DOHH2 (cell line): Measurements from ENCODE around the gene CPA5.
"Not testable (repeated sequence)": the region's sequence is repeated elsewhere in the genome, so short reads cannot be mapped to it uniquely, and the experiment has no call there.

Experiments used
- H3F3A ChIP-seq: fragments of 200-600 bp; sonication (generic), shearing (Covaris generic); 2 replicates; pipeline ENCODE4 v1.6.0; 2016; ENCODE audit warnings: antibody characterized with exemption, mild to moderate bottlenecking; ENCODE audit not compliant: control insufficient read depth, insufficient read depth
- H3K27ac ChIP-seq: fragments of 200-600 bp; sonication (generic); 2 replicates; pipeline ENCODE4 v1.5.1; 2014; ENCODE audit warnings: low read depth, mild to moderate bottlenecking, low read length, moderate library complexity
- H3K27me3 ChIP-seq: fragments of 200-600 bp; sonication (generic); 2 replicates; pipeline ENCODE4 v1.6.1; 2014; ENCODE audit warnings: mild to moderate bottlenecking, low read length, mixed read lengths; ENCODE audit not compliant: control insufficient read depth
- H3K36me3 ChIP-seq: fragments of 200-600 bp; sonication (generic); 2 replicates; pipeline ENCODE4 v1.6.1; 2014; ENCODE audit warnings: mild to moderate bottlenecking, low read length, moderate library complexity, mixed read lengths; ENCODE audit not compliant: control insufficient read depth
- H3K4me1 ChIP-seq: fragments of 200-600 bp; sonication (generic); 2 replicates; pipeline ENCODE4 v1.6.1; 2014; ENCODE audit warnings: mild to moderate bottlenecking, low read length, mixed read lengths; ENCODE audit not compliant: control insufficient read depth
- H3K4me2 ChIP-seq: fragments of 200-600 bp; sonication (generic); 2 replicates; pipeline ENCODE4 v1.6.0; 2014; ENCODE audit warnings: mild to moderate bottlenecking, low read length, moderate library complexity
- H3K4me3 ChIP-seq: fragments of 200-600 bp; sonication (generic); 2 replicates; pipeline ENCODE4 v1.5.1; 2014; ENCODE audit warnings: mild to moderate bottlenecking, low read length, mixed read lengths
- H3K79me2 ChIP-seq: fragments of 200-600 bp; sonication (generic); 2 replicates; pipeline ENCODE4 v1.6.1; 2014; ENCODE audit warnings: mild to moderate bottlenecking, low read length, mixed read lengths; ENCODE audit not compliant: control insufficient read depth
- H3K9me2 ChIP-seq: fragments of 200-600 bp; sonication (generic); replicated peaks from 2 replicates; pipeline ENCODE4 v1.6.1; 2014; ENCODE audit warnings: mild to moderate bottlenecking, low read length, mixed read lengths; ENCODE audit not compliant: control insufficient read depth
- H3K9me3 ChIP-seq: fragments of 200-600 bp; sonication (generic); 2 replicates; pipeline ENCODE4 v1.6.1; 2014; ENCODE audit warnings: antibody characterized with exemption, low read length, mixed read lengths; ENCODE audit not compliant: control insufficient read depth, insufficient read depth
- H4K20me1 ChIP-seq: fragments of 200-600 bp; sonication (generic); 2 replicates; pipeline ENCODE4 v1.6.0; 2014; ENCODE audit warnings: low read depth, mild to moderate bottlenecking, antibody characterized with exemption, low read length, moderate library complexity; ENCODE audit not compliant: control insufficient read depth, insufficient read depth
- CTCF ChIP-seq: fragments of 200-600 bp; sonication (generic); IDR thresholded peaks from one replicate; pipeline ENCODE4 v1.5.1; 2014; ENCODE audit warnings: antibody characterized with exemption, mild to moderate bottlenecking, low read depth, low read length; ENCODE audit not compliant: poor library complexity, severe bottlenecking
- EZH2phosphoT487 ChIP-seq: fragments of 200-600 bp; sonication (generic); IDR thresholded peaks from 2 replicates; pipeline ENCODE4 v1.6.1; 2017; ENCODE audit warnings: borderline replicate concordance, mild to moderate bottlenecking, antibody characterized with exemption, low read length, moderate library complexity, mixed read lengths

Gene CPA5

GRCh38 chr7:130372402-130373165 lies 28.0 kb downstream of the CPA5 start:
- Histone ChIP-seq H4K20me1 (no peaks in the 10 kb centered on the region), H3K27ac (no peak overlapping the region)

GRCh38 chr7:130374507-130374906 lies 29.9 kb downstream of the CPA5 start:
- no peaks in the 10 kb centered on the region for H3K9me2 ChIP-seq
- peaks cover 11% of the 10 kb centered on the region; the same call in 1 of the 2 replicates for H3K9me3 ChIP-seq
- no peaks in the 10 kb centered on the region for H3K79me2 ChIP-seq
- H4K20me1 ChIP-seq: no peaks in the 10 kb centered on the region
- no peaks in the 10 kb centered on the region for H3K27me3 ChIP-seq
- no peaks in the 10 kb centered on the region for H3F3A ChIP-seq
- H3K27ac ChIP-seq: no peak overlapping the region
- TF ChIP-seq EZH2phosphoT487: no peak
- no peak for TF ChIP-seq CTCF
- H3K4me2 ChIP-seq: no peak overlapping the region
- no peaks in the 10 kb centered on the region for H3K36me3 ChIP-seq
- no peaks in the 10 kb centered on the region for H3K4me1 ChIP-seq
- H3K4me3 ChIP-seq: no peak overlapping the region

More at GRCh38 chr7:130372402-130373165, 28.0 kb downstream of the CPA5 start:
- Histone ChIP-seq H3K4me3 (no peak overlapping the region), H3K36me3 (no peaks in the 10 kb centered on the region), H3K79me2 (no peaks in the 10 kb centered on the region), H3K4me2 (no peak overlapping the region), H3K27me3 (no peaks in the 10 kb centered on the region), H3K9me2 (no peaks in the 10 kb centered on the region), H3K9me3 (peaks cover 11% of the 10 kb centered on the region; the same call in 1 of the 2 replicates), H3F3A (no peaks in the 10 kb centered on the region), H3K4me1 (no peaks in the 10 kb centered on the region)
- TF ChIP-seq CTCF (no peak), EZH2phosphoT487 (no peak)

- H3K27ac ChIP-seq, H3K36me3 ChIP-seq, H3K4me3 ChIP-seq, H3K79me2 ChIP-seq, H3K4me2 ChIP-seq, H3K4me1 ChIP-seq, H3K9me2 ChIP-seq, H3K27me3 ChIP-seq, H4K20me1 ChIP-seq, H3F3A ChIP-seq: not testable (repeated sequence)
- peaks cover 11% of the 10 kb centered on the region; the same call in 1 of the 2 replicates for H3K9me3 ChIP-seq
These were observed 31.8 kb downstream of the CPA5 start for GRCh38 chr7:130376461-130376860.

GRCh38 chr7:130377178-130377577 lies 32.6 kb downstream of the CPA5 start:
- Histone ChIP-seq H3K4me3 (no peak overlapping the region), H3K9me3 (peaks cover 11% of the 10 kb centered on the region; the same call in 1 of the 2 replicates), H3K27ac (no peak overlapping the region), H3K27me3 (no peaks in the 10 kb centered on the region), H3K4me1 (no peaks in the 10 kb centered on the region), H4K20me1 (no peaks in the 10 kb centered on the region), H3F3A (no peaks in the 10 kb centered on the region), H3K79me2 (no peaks in the 10 kb centered on the region), H3K4me2 (no peak overlapping the region), H3K36me3 (no peaks in the 10 kb centered on the region), H3K9me2 (no peaks in the 10 kb centered on the region)
- TF ChIP-seq EZH2phosphoT487: no peak
- no peak for TF ChIP-seq CTCF
